RWPE2 (cell line): ENCODE data around the gene EXOSC10.

Experiments used
- ATAC-seq: fragments of 200-7000 bp; cut with Tn5 transposase; 3 replicates; pipeline ENCODE4 v1.9.1; 2021; ENCODE audit warnings: low read depth
- DNase-seq: peaks from one replicate; pipeline ENCODE4 v3.0.0-alpha.2; 2020; ENCODE audit warnings: low spot score
- H3K27ac ChIP-seq: fragments of 450-650 bp; 2 replicates; pipeline ENCODE4 v1.5.1; 2017; ENCODE audit warnings: mild to moderate bottlenecking; ENCODE audit not compliant: poor library complexity, severe bottlenecking
- H3K27me3 ChIP-seq: fragments of 250-450 bp; sonication (Bioruptor Pico); 2 replicates; pipeline ENCODE4 v1.5.1; 2021; ENCODE audit warnings: mild to moderate bottlenecking, moderate library complexity; ENCODE audit not compliant: insufficient read depth, poor library complexity, severe bottlenecking
- H3K36me3 ChIP-seq: fragments of 250-450 bp; sonication (Bioruptor Pico); 2 replicates; pipeline ENCODE4 v1.5.1; 2020; ENCODE audit warnings: low read depth, mild to moderate bottlenecking, moderate library complexity
- H3K4me1 ChIP-seq: fragments of 250-450 bp; sonication (Bioruptor Pico); 2 replicates; pipeline ENCODE4 v1.5.1; 2021; ENCODE audit warnings: mild to moderate bottlenecking, moderate library complexity; ENCODE audit not compliant: insufficient read depth, poor library complexity, severe bottlenecking
- H3K4me3 ChIP-seq: fragments of 250-450 bp; sonication (Bioruptor Pico); 2 replicates; pipeline ENCODE4 v1.5.1; 2021; ENCODE audit warnings: mild to moderate bottlenecking, moderate library complexity; ENCODE audit not compliant: severe bottlenecking
- H3K9me3 ChIP-seq: fragments of 250-450 bp; sonication (Bioruptor Pico); 2 replicates; pipeline ENCODE4 v1.5.1; 2021; ENCODE audit warnings: mild to moderate bottlenecking, moderate library complexity; ENCODE audit not compliant: severe bottlenecking
- CTCF ChIP-seq: fragments of 450-650 bp; IDR thresholded peaks from one replicate; pipeline ENCODE4 v1.5.1; 2017; ENCODE audit warnings: mild to moderate bottlenecking, moderate library complexity; ENCODE audit not compliant: poor library complexity, severe bottlenecking

EXOSC10 gene

GRCh38 chr1:11044849-11045427 is 54.7 kb downstream of the EXOSC10 start:
- Histone ChIP-seq H3K36me3 (no peaks in the 10 kb centered on the region), H3K9me3 (no peaks in the 10 kb centered on the region), H3K27me3 (no peaks in the 10 kb centered on the region), H3K4me3 (no peak overlapping the region), H3K27ac (no peak overlapping the region), H3K4me1 (no peaks in the 10 kb centered on the region)
- peak; percentile 24; the same call in 2 of the 3 replicates for ATAC-seq
- DNase-seq: no peak
- no peak for TF ChIP-seq CTCF

GRCh38 chr1:11044086-11044848 is 55.4 kb downstream of the EXOSC10 start:
- 0 out of 3 replicates have a peak, but pooled peaks have one; percentile 8 for ATAC-seq
- TF ChIP-seq CTCF: no peak
- no peaks in the 10 kb centered on the region for H3K27me3 ChIP-seq

GRCh38 chr1:11042995-11043874 is 56.4 kb downstream of the EXOSC10 start:
- Histone ChIP-seq H3K4me1 (no peaks in the 10 kb centered on the region), H3K27me3 (no peaks in the 10 kb centered on the region), H3K27ac (no peak overlapping the region), H3K4me3 (no peak overlapping the region), H3K36me3 (no peaks in the 10 kb centered on the region), H3K9me3 (no peaks in the 10 kb centered on the region)
- no peak for ATAC-seq
- no peak for DNase-seq
- no peak for TF ChIP-seq CTCF

More at GRCh38 chr1:11044086-11044848, 55.4 kb downstream of the EXOSC10 start:
- H3K9me3 ChIP-seq: no peaks in the 10 kb centered on the region
- H3K4me1 ChIP-seq: no peaks in the 10 kb centered on the region
- no peak overlapping the region for H3K27ac ChIP-seq
- DNase-seq: no peak
- no peak overlapping the region for H3K4me3 ChIP-seq
- no peaks in the 10 kb centered on the region for H3K36me3 ChIP-seq

- no peak overlapping the region for H3K4me3 ChIP-seq
- no peak for TF ChIP-seq CTCF
- no peaks in the 10 kb centered on the region for H3K9me3 ChIP-seq
- H3K27ac ChIP-seq: no peak overlapping the region
- DNase-seq (no peak), ATAC-seq (no peak)
- no peaks in the 10 kb centered on the region for H3K27me3 ChIP-seq
- no peaks in the 10 kb centered on the region for H3K36me3 ChIP-seq
- no peaks in the 10 kb centered on the region for H3K4me1 ChIP-seq
Observed at GRCh38 chr1:11042065-11042464, 57.6 kb downstream of the EXOSC10 start.
